A549 treated with dexamethasone at 1 μM for 4 hours (cell line): ENCODE measurements around the gene LEPROT. TPM values are rescaled to one million over a fixed set of nuclear protein-coding genes. Genes with fewer than 3 reads are reported as not detected.

Experiments used
- total RNA-seq: library from RNA; stranded (reverse); fragments of 200-300 nt; extraction: Qiagen RNA extraction; gene quantifications from 5 replicates; pipeline ENCODE4 v1.2.3, GENCODE V29; 2022

Gene LEPROT, protein sequence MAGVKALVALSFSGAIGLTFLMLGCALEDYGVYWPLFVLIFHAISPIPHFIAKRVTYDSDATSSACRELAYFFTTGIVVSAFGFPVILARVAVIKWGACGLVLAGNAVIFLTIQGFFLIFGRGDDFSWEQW
- total RNA-seq = 40.7 to 54.7 TPM (median 46.7 TPM) in 5 replicates

DNA sequence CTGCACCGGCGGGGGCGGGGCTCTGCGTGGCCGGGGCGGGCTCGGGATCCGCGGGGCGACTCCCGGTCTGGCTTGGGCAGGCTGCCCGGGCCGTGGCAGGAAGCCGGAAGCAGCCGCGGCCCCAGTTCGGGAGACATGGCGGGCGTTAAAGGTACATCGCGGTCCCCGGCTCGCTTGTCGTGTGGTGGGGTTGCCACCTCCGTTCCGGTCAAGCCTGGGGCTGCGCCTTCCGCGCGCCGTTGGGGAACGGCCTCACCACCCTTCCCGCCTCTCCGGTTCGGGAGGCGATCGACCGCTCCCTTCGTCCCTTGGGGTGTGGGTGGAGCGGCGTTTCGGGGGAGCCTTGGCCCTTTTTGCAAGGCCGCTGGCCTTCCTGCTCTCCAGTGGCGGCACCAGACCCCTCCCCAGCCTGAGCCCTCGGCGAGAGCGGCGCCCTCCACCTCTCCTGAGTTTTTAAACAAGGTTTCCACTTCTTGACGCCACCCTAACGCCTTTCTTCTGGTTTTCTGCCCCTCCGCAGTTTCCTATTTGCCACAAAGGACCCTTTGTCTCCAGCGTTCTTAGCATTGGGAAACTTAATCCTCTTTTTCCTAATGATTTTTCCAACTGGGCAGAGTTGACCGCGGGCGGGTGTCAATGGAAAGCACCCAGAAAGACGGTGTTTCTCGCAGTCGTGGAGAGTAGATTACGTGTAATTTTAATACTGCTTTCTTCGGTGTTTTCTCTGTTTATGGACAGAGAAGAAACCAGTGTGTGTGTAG lies at the start of gene LEPROT, which contains the start of gene LEPR:
Gene LEPROT, plus strand, starts transcription at position 79 of the 761 bp plus-strand sequence. Its CDS starts 57 bp downstream, at position 136.
Gene LEPR, plus strand, starts transcription at position 79 of the 761 bp plus-strand sequence. CDS start 144,898 bp downstream, outside the sequence.

Other genes with a start within 250 kb of the LEPROT start
- 6.0 to 10.6 TPM (median 8.8 TPM) in 5 replicates for gene DNAJC6, start 111.1 kb upstream of the LEPROT start, total RNA-seq
- gene LEPR, start within 50 bp of the LEPROT start, total RNA-seq = 2.0 to 3.9 TPM (median 3.1 TPM) in 5 replicates